ENCODE data around the gene OGFR. TPM values are rescaled to one million over a fixed set of nuclear protein-coding genes. Genes with fewer than 3 reads are reported as not detected.

Gene OGFR
- total RNA-seq, 1 donor, result 39.1 TPM

DNA sequence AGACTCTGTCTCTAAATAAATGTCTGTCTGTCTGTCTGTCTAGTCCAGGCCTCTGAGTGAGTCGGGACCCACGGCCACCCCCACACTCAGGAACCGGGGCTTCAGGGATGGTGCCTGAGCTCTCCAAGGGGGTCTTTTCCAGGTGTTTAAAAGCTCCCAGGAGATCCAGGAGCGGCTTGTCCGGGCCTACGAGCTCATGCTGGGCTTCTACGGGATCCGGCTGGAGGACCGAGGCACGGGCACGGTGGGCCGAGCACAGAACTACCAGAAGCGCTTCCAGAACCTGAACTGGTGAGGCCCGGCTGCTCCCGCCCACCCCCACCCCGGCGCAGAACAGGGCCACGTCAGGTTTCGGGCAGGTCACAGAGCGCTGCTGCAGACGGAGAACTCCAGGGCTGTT, 6.7 kb downstream of the OGFR start:
- no peak overlapping the region for H3K4me3 ChIP-seq (ENCODE audit: insufficient read depth, low read length)
- no peaks in the 10 kb centered on the region for H3K9me3 ChIP-seq (ENCODE audit: low read depth, low read length)
- H4K20me1 ChIP-seq (ENCODE audit: insufficient read depth, low read length), result peaks cover 46% of the 10 kb centered on the region
- H2AFZ ChIP-seq (ENCODE audit: low read length), result no peak overlapping the region
- no peak overlapping the region for H3K4me2 ChIP-seq (ENCODE audit: insufficient read depth, low read length)
- TF ChIP-seq, protein P1, sequence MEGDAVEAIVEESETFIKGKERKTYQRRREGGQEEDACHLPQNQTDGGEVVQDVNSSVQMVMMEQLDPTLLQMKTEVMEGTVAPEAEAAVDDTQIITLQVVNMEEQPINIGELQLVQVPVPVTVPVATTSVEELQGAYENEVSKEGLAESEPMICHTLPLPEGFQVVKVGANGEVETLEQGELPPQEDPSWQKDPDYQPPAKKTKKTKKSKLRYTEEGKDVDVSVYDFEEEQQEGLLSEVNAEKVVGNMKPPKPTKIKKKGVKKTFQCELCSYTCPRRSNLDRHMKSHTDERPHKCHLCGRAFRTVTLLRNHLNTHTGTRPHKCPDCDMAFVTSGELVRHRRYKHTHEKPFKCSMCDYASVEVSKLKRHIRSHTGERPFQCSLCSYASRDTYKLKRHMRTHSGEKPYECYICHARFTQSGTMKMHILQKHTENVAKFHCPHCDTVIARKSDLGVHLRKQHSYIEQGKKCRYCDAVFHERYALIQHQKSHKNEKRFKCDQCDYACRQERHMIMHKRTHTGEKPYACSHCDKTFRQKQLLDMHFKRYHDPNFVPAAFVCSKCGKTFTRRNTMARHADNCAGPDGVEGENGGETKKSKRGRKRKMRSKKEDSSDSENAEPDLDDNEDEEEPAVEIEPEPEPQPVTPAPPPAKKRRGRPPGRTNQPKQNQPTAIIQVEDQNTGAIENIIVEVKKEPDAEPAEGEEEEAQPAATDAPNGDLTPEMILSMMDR (IDR thresholded peaks at IDR 0.05; ENCODE audit: extremely low read depth, low read depth, low read length), result no peak
- peaks cover 21% of the 10 kb centered on the region for H3K27me3 ChIP-seq (ENCODE audit: insufficient read depth, low read length)
- no peak overlapping the region for H3K27ac ChIP-seq (ENCODE audit: low read depth, low read length)
- peaks cover 40% of the 10 kb centered on the region for H3K36me3 ChIP-seq (ENCODE audit: insufficient read depth, low read length)
- no peak for DNase-seq (ENCODE audit: insufficient read length, low spot score, missing footprints)
- H3K4me1 ChIP-seq (ENCODE audit: insufficient read depth, low read length), result peaks cover 13% of the 10 kb centered on the region
- H3K79me2 ChIP-seq (ENCODE audit: insufficient read depth, low read length), result peaks cover 21% of the 10 kb centered on the region

DNA sequence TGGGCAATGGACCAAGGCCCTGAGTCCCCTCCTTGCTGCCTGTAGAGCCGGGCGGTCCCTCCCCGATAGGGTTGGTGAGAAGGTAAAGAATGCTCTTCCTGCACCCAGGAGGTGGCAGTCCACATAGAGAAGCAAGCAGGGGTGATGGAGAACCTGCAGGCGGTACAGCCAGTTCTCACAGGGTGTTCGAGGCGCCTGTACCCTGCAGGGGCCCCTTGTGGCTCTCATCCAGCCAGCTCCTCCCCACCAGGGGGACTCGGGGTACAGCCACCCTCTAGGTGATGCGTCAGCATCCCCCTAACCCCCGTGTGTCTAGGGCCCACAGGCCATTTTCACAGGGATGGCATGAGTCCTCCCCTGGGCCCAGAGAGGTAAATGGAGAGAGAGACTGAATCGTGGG, 7.1 kb downstream of the OGFR start:
- H3K4me2 ChIP-seq (ENCODE audit: insufficient read depth, low read length), result no peak overlapping the region
- no peak overlapping the region for H3K27ac ChIP-seq (ENCODE audit: low read depth, low read length)
- H3K79me2 ChIP-seq (ENCODE audit: insufficient read depth, low read length), result peaks cover 17% of the 10 kb centered on the region
- no peak overlapping the region for H3K4me3 ChIP-seq (ENCODE audit: insufficient read depth, low read length)
- H3K36me3 ChIP-seq (ENCODE audit: insufficient read depth, low read length), result peaks cover 40% of the 10 kb centered on the region
- TF ChIP-seq, protein P1 (IDR thresholded peaks at IDR 0.05; ENCODE audit: extremely low read depth, low read depth, low read length), result no peak
- peaks cover 42% of the 10 kb centered on the region for H4K20me1 ChIP-seq (ENCODE audit: insufficient read depth, low read length)
- no peak for DNase-seq (ENCODE audit: insufficient read length, low spot score, missing footprints)
- H3K9me3 ChIP-seq (ENCODE audit: low read depth, low read length), result no peaks in the 10 kb centered on the region
- peaks cover 24% of the 10 kb centered on the region for H3K27me3 ChIP-seq (ENCODE audit: insufficient read depth, low read length)
- H3K4me1 ChIP-seq (ENCODE audit: insufficient read depth, low read length), result peaks cover 12% of the 10 kb centered on the region
- no peak overlapping the region for H2AFZ ChIP-seq (ENCODE audit: low read length)

DNA sequence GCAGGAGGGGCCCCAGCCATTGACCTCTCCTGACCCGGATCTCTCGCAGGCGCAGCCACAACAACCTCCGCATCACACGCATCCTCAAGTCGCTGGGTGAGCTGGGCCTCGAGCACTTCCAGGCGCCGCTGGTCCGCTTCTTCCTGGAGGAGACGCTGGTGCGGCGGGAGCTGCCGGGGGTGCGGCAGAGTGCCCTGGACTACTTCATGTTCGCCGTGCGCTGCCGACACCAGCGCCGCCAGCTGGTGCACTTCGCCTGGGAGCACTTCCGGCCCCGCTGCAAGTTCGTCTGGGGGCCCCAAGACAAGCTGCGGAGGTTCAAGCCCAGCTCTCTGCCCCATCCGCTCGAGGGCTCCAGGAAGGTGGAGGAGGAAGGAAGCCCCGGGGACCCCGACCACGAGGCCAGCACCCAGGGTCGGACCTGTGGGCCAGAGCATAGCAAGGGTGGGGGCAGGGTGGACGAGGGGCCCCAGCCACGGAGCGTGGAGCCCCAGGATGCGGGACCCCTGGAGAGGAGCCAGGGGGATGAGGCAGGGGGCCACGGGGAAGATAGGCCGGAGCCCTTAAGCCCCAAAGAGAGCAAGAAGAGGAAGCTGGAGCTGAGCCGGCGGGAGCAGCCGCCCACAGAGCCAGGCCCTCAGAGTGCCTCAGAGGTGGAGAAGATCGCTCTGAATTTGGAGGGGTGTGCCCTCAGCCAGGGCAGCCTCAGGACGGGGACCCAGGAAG, 7.7 kb downstream of the OGFR start:
- Histone ChIP-seq H3K4me3 (ENCODE audit: insufficient read depth, low read length) (no peak overlapping the region), H3K9me3 (ENCODE audit: low read depth, low read length) (no peaks in the 10 kb centered on the region), H3K79me2 (ENCODE audit: insufficient read depth, low read length) (peaks cover 11% of the 10 kb centered on the region), H4K20me1 (ENCODE audit: insufficient read depth, low read length) (peaks cover 36% of the 10 kb centered on the region), H3K4me2 (ENCODE audit: insufficient read depth, low read length) (no peak overlapping the region), H3K4me1 (ENCODE audit: insufficient read depth, low read length) (peaks cover 10% of the 10 kb centered on the region), H3K27ac (ENCODE audit: low read depth, low read length) (no peak overlapping the region), H2AFZ (ENCODE audit: low read length) (no peak overlapping the region), H3K36me3 (ENCODE audit: insufficient read depth, low read length) (peaks cover 40% of the 10 kb centered on the region), H3K27me3 (ENCODE audit: insufficient read depth, low read length) (peaks cover 29% of the 10 kb centered on the region)
- DNase-seq (ENCODE audit: insufficient read length, low spot score, missing footprints), result no peak
- TF ChIP-seq, protein P1 (IDR thresholded peaks at IDR 0.05; ENCODE audit: extremely low read depth, low read depth, low read length), result no peak

DNA sequence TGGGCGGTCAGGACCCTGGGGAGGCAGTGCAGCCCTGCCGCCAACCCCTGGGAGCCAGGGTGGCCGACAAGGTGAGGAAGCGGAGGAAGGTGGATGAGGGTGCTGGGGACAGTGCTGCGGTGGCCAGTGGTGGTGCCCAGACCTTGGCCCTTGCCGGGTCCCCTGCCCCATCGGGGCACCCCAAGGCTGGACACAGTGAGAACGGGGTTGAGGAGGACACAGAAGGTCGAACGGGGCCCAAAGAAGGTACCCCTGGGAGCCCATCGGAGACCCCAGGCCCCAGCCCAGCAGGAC, 8.2 kb downstream of the OGFR start:
- DNase-seq (ENCODE audit: insufficient read length, low spot score, missing footprints), result no peak
- H3K4me1 ChIP-seq (ENCODE audit: insufficient read depth, low read length), result peaks cover 10% of the 10 kb centered on the region
- H2AFZ ChIP-seq (ENCODE audit: low read length), result no peak overlapping the region
- no peak overlapping the region for H3K27ac ChIP-seq (ENCODE audit: low read depth, low read length)
- H3K79me2 ChIP-seq (ENCODE audit: insufficient read depth, low read length), result peaks cover 6% of the 10 kb centered on the region
- H3K36me3 ChIP-seq (ENCODE audit: insufficient read depth, low read length), result peaks cover 36% of the 10 kb centered on the region
- peaks cover 31% of the 10 kb centered on the region for H4K20me1 ChIP-seq (ENCODE audit: insufficient read depth, low read length)
- H3K4me2 ChIP-seq (ENCODE audit: insufficient read depth, low read length), result no peak overlapping the region
- TF ChIP-seq, protein P1 (IDR thresholded peaks at IDR 0.05; ENCODE audit: extremely low read depth, low read depth, low read length), result no peak
- H3K4me3 ChIP-seq (ENCODE audit: insufficient read depth, low read length), result no peak overlapping the region
- peaks cover 34% of the 10 kb centered on the region for H3K27me3 ChIP-seq (ENCODE audit: insufficient read depth, low read length)
- H3K9me3 ChIP-seq (ENCODE audit: low read depth, low read length), result no peaks in the 10 kb centered on the region
